DND-41 (cell line): ENCODE results near the gene ZNF892.

Experiments used
- EZH2 ChIP-seq: IDR thresholded peaks from 3 replicates; pipeline ENCODE4 v1.6.1; 2012; ENCODE audit warnings: borderline replicate concordance, low read depth, mild to moderate bottlenecking, moderate library complexity, low read length, inconsistent platforms; ENCODE audit not compliant: severe bottlenecking
- TF ChIP-seq, protein P1 (sequence below): IDR thresholded peaks from 2 replicates; pipeline ENCODE4 v1.5.1; 2012; ENCODE audit warnings: borderline replicate concordance, low read length, moderate library complexity, mild to moderate bottlenecking; ENCODE audit not compliant: poor library complexity, severe bottlenecking; ENCODE audit errors: extremely low read depth

GRCh38 chr2:95185197-95185596 lies 22.1 kb upstream of the ZNF892 start:
- TF ChIP-seq, protein P1, sequence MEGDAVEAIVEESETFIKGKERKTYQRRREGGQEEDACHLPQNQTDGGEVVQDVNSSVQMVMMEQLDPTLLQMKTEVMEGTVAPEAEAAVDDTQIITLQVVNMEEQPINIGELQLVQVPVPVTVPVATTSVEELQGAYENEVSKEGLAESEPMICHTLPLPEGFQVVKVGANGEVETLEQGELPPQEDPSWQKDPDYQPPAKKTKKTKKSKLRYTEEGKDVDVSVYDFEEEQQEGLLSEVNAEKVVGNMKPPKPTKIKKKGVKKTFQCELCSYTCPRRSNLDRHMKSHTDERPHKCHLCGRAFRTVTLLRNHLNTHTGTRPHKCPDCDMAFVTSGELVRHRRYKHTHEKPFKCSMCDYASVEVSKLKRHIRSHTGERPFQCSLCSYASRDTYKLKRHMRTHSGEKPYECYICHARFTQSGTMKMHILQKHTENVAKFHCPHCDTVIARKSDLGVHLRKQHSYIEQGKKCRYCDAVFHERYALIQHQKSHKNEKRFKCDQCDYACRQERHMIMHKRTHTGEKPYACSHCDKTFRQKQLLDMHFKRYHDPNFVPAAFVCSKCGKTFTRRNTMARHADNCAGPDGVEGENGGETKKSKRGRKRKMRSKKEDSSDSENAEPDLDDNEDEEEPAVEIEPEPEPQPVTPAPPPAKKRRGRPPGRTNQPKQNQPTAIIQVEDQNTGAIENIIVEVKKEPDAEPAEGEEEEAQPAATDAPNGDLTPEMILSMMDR: no peak
- TF ChIP-seq EZH2: no peak
